Neural cell (in vitro differentiated cells): ENCODE measurements around the gene GALNT10. TPM values are rescaled to one million over a fixed set of nuclear protein-coding genes. Genes with fewer than 3 reads are reported as not detected.

Experiments used
- H2AFZ ChIP-seq: fragments of 200-600, 300-800 bp; sonication (generic), shearing (Covaris generic); 2 replicates; pipeline ENCODE4 v1.6.0; 2014; ENCODE audit warnings: low read depth, mild to moderate bottlenecking, antibody characterized with exemption, low read length, moderate library complexity
- H3F3A ChIP-seq: fragments of 200-600 bp; shearing (Covaris generic); 2 replicates; pipeline ENCODE4 v1.6.1; 2016; ENCODE audit warnings: mild to moderate bottlenecking, moderate library complexity, mixed read lengths, antibody characterized with exemption, low read length; ENCODE audit not compliant: insufficient read depth, poor library complexity, severe bottlenecking
- H3K27ac ChIP-seq: fragments of 200-600, 300-800 bp; sonication (generic), shearing (Covaris generic); 2 replicates; pipeline ENCODE4 v1.5.1; 2014; ENCODE audit warnings: mild to moderate bottlenecking, low read length, moderate library complexity
- H3K27me3 ChIP-seq: fragments of 300-800, 200-600 bp; sonication (generic), shearing (Covaris generic); 2 replicates; pipeline ENCODE4 v1.6.0; 2014; ENCODE audit warnings: mild to moderate bottlenecking, low read depth, low read length, moderate library complexity; ENCODE audit not compliant: insufficient read depth
- H3K36me3 ChIP-seq: fragments of 300-800, 200-600 bp; sonication (generic), shearing (Covaris generic); 2 replicates; pipeline ENCODE4 v1.5.1; 2014; ENCODE audit warnings: mild to moderate bottlenecking, antibody characterized with exemption, low read length, moderate library complexity; ENCODE audit not compliant: insufficient read depth
- H3K4me2 ChIP-seq: fragments of 300-800, 200-600 bp; sonication (generic), shearing (Covaris generic); 2 replicates; pipeline ENCODE4 v1.6.0; 2014; ENCODE audit warnings: mild to moderate bottlenecking, low read length
- H3K4me3 ChIP-seq: fragments of 300-800, 200-600 bp; sonication (generic), shearing (Covaris generic); 2 replicates; pipeline ENCODE4 v1.5.1; 2014; ENCODE audit warnings: mild to moderate bottlenecking, low read length, moderate library complexity
- H3K79me2 ChIP-seq: fragments of 200-600 bp; shearing (Covaris generic); replicated peaks from 2 replicates; pipeline ENCODE4 v1.6.0; 2014; ENCODE audit warnings: mild to moderate bottlenecking, low read length, moderate library complexity; ENCODE audit not compliant: insufficient read depth
- H3K9ac ChIP-seq: fragments of 300-800, 200-600 bp; sonication (generic), shearing (Covaris generic); 2 replicates; pipeline ENCODE4 v1.6.1; 2016; ENCODE audit warnings: mild to moderate bottlenecking, low read length, mixed read lengths
- H3K9me2 ChIP-seq: fragments of 200-600 bp; shearing (Covaris generic); 2 replicates; pipeline ENCODE4 v1.6.1; 2016; ENCODE audit warnings: mild to moderate bottlenecking, low read length, mixed read lengths; ENCODE audit not compliant: insufficient read depth
- H3K9me3 ChIP-seq: fragments of 200-600, 300-800 bp; sonication (generic), shearing (Covaris generic); 2 replicates; pipeline ENCODE4 v1.6.1; 2016; ENCODE audit warnings: mild to moderate bottlenecking, mixed run types, low read length, moderate library complexity, mixed read lengths
- H4K20me1 ChIP-seq: fragments of 200-600 bp; shearing (Covaris generic); 2 replicates; pipeline ENCODE4 v1.6.1; 2016; ENCODE audit warnings: mild to moderate bottlenecking, mixed run types; ENCODE audit not compliant: insufficient read depth
- CTCF ChIP-seq: fragments of 450-650 bp; IDR thresholded peaks from 2 replicates; pipeline ENCODE4 v1.5.1; 2014; ENCODE audit warnings: antibody characterized with exemption, mild to moderate bottlenecking, moderate library complexity; ENCODE audit not compliant: poor library complexity, severe bottlenecking
- EP300 ChIP-seq: fragments of 450-650 bp; conservative IDR thresholded peaks from 2 replicates; pipeline ENCODE4 v1.6.1; 2014; ENCODE audit warnings: antibody characterized with exemption, mild to moderate bottlenecking, moderate library complexity; ENCODE audit not compliant: poor library complexity, severe bottlenecking
- EZH2 ChIP-seq: fragments of 200-600, 300-800 bp; shearing (Covaris generic), sonication (generic); IDR thresholded peaks from 2 replicates; pipeline ENCODE4 v1.6.1; 2014; ENCODE audit warnings: antibody characterized with exemption, low read length, borderline replicate concordance, mild to moderate bottlenecking; ENCODE audit not compliant: insufficient read depth, poor library complexity, severe bottlenecking
- MXI1 ChIP-seq: fragments of 450-650 bp; conservative IDR thresholded peaks from 2 replicates; pipeline ENCODE4 v1.6.1; 2014; ENCODE audit warnings: antibody characterized with exemption, mild to moderate bottlenecking; ENCODE audit not compliant: poor library complexity, severe bottlenecking
- POLR2AphosphoS5 ChIP-seq: IDR thresholded peaks from 2 replicates; pipeline ENCODE4 v1.6.1; 2012
- RAD21 ChIP-seq: fragments of 450-650 bp; conservative IDR thresholded peaks from 2 replicates; pipeline ENCODE4 v1.6.1; 2014; ENCODE audit warnings: antibody characterized with exemption, mild to moderate bottlenecking, moderate library complexity
- REST ChIP-seq: IDR thresholded peaks from 2 replicates; pipeline ENCODE4 v1.6.1; 2012; ENCODE audit warnings: borderline replicate concordance
- SMC3 ChIP-seq: fragments of 450-650 bp; conservative IDR thresholded peaks from 2 replicates; pipeline ENCODE4 v1.6.1; 2014; ENCODE audit warnings: antibody characterized with exemption, mild to moderate bottlenecking, moderate library complexity; ENCODE audit not compliant: poor library complexity
- TAF1 ChIP-seq: IDR thresholded peaks from 2 replicates; pipeline ENCODE4 v1.6.1; 2012; ENCODE audit warnings: low read depth
- polyA plus RNA-seq: library from polyadenylated mRNA; depleted of rRNA; stranded (reverse); fragments of >200 nt; gene quantifications from 2 replicates; pipeline ENCODE4 v1.2.3, GENCODE V29; 2014

GALNT10 gene
- polyA plus RNA-seq, 1 donor from 2014 or later, result 3.1 TPM

- no peaks in the 10 kb centered on the region for H3K79me2 ChIP-seq
- H3K4me3 ChIP-seq, result no peak overlapping the region
- no peaks in the 10 kb centered on the region for H3F3A ChIP-seq
- H2AFZ ChIP-seq, result no peak overlapping the region
- no peaks in the 10 kb centered on the region for H4K20me1 ChIP-seq
- H3K27me3 ChIP-seq, result no peaks in the 10 kb centered on the region
- H3K9ac ChIP-seq, result no peak overlapping the region
- H3K36me3 ChIP-seq, result no peaks in the 10 kb centered on the region
- no peak for TF ChIP-seq CTCF
- TF ChIP-seq SMC3, result no peak
- TF ChIP-seq MXI1, result no peak
- TF ChIP-seq TAF1, result no peak
- TF ChIP-seq REST, result no peak
- no peaks in the 10 kb centered on the region for H3K9me3 ChIP-seq
- H3K4me2 ChIP-seq, result no peak overlapping the region
- H3K9me2 ChIP-seq, result no peaks in the 10 kb centered on the region
- no peak overlapping the region for H3K27ac ChIP-seq
Observed at GRCh38 chr5:154312576-154312975, 122.0 kb downstream of the GALNT10 start.

GRCh38 chr5:154313360-154314017 is 123.0 kb downstream of the GALNT10 start:
- no peaks in the 10 kb centered on the region for H3K9me2 ChIP-seq
- H3F3A ChIP-seq, result no peaks in the 10 kb centered on the region
- no peak overlapping the region for H2AFZ ChIP-seq
- H3K27me3 ChIP-seq, result no peaks in the 10 kb centered on the region
- H3K27ac ChIP-seq, result no peak overlapping the region
- H3K4me2 ChIP-seq, result no peak overlapping the region
- TF ChIP-seq MXI1 (no peak), RAD21 (no peak), POLR2AphosphoS5 (no peak), EP300 (no peak), REST (no peak), TAF1 (no peak), EZH2 (no peak), CTCF (no peak), SMC3 (no peak)
- no peak overlapping the region for H3K9ac ChIP-seq
- H3K9me3 ChIP-seq, result no peaks in the 10 kb centered on the region
- H3K36me3 ChIP-seq, result no peaks in the 10 kb centered on the region
- H3K79me2 ChIP-seq, result no peaks in the 10 kb centered on the region
- H4K20me1 ChIP-seq, result no peaks in the 10 kb centered on the region
- no peak overlapping the region for H3K4me3 ChIP-seq
